B cell (primary cell): Measurements from ENCODE around the gene NTM.

Experiments used
- EZH2 ChIP-seq: IDR thresholded peaks from 2 replicates; pipeline ENCODE4 v1.6.1; 2012; ENCODE audit warnings: borderline replicate concordance, low read depth, mild to moderate bottlenecking, moderate library complexity, low read length; ENCODE audit not compliant: insufficient read depth, poor library complexity, severe bottlenecking
- TF ChIP-seq, protein P1 (sequence below): fragments of 200-600 bp; IDR thresholded peaks from one replicate; pipeline ENCODE4 v1.8.0; 2022; ENCODE audit warnings: antibody characterized with exemption, mild to moderate bottlenecking

DNA sequence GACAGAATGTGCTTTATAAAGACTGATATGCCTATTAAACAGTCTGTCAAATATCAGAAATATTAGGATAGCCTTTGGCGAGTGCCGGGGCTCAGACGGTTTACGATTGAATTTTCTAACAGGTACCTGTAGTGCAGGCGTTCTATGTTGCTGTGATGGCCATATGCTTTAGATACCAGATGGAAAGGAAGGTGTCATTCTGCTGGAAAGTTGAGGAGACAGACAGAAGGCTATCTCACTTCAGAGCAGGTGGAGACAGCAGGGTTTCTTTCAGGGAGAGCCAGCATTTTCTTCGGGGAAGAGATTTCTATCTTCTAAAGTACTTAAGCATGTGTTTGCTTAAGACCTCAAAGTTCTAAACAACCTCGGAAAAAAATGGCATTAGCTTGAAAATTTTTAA is 415.4 kb downstream of the NTM start:
- TF ChIP-seq, protein P1, sequence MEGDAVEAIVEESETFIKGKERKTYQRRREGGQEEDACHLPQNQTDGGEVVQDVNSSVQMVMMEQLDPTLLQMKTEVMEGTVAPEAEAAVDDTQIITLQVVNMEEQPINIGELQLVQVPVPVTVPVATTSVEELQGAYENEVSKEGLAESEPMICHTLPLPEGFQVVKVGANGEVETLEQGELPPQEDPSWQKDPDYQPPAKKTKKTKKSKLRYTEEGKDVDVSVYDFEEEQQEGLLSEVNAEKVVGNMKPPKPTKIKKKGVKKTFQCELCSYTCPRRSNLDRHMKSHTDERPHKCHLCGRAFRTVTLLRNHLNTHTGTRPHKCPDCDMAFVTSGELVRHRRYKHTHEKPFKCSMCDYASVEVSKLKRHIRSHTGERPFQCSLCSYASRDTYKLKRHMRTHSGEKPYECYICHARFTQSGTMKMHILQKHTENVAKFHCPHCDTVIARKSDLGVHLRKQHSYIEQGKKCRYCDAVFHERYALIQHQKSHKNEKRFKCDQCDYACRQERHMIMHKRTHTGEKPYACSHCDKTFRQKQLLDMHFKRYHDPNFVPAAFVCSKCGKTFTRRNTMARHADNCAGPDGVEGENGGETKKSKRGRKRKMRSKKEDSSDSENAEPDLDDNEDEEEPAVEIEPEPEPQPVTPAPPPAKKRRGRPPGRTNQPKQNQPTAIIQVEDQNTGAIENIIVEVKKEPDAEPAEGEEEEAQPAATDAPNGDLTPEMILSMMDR: no peak
- TF ChIP-seq EZH2: no peak
